Stimulated activated naive B cell treated with anti-CD40 and anti-IgM and Interleukin-4, amounts not matched to agents 10 μg/mL and 1 μg/mL and 100 μg/mL, for 72 hours (primary cell): ENCODE results near the gene ZDHHC7.
A peak's percentile ranks its signal among the peaks of the same experiment; 100 is the strongest.
"Not testable (repeated sequence)": the region's sequence is repeated elsewhere in the genome, so short reads cannot be mapped to it uniquely, and the experiment has no call there.

ENCODE experiments used
- ATAC-seq, 2 donors: fragments of 150-1000 bp; cut with Tn5 transposase; replicated peaks; 2 replicates each; pipeline ENCODE4 v1.10.0; 2021; ENCODE audit warnings: moderate library complexity in 1 of 2
- DNase-seq: peaks from one replicate; pipeline ENCODE4 v3.0.0; 2021
- H3K27ac Mint-ChIP-seq: one replicate; pipeline ENCODE4 v1.8.0; 2022; ENCODE audit warnings: mild to moderate bottlenecking, mixed read lengths
- H3K27me3 Mint-ChIP-seq, 2 donors: one replicate each; pipeline ENCODE4 v1.8.0; 2022; ENCODE audit warnings: mixed read lengths in 2 of 2
- H3K36me3 Mint-ChIP-seq, 2 donors: one replicate each; pipeline ENCODE4 v1.8.0; 2022; ENCODE audit warnings: mixed read lengths in 2 of 2, mild to moderate bottlenecking in 1 of 2
- H3K4me1 Mint-ChIP-seq, 2 donors: one replicate each; pipeline ENCODE4 v1.8.0; 2022; ENCODE audit warnings: mixed read lengths in 2 of 2, mild to moderate bottlenecking in 1 of 2
- H3K4me3 Mint-ChIP-seq, 2 donors: one replicate each; pipeline ENCODE4 v1.8.0; 2022; ENCODE audit warnings: mild to moderate bottlenecking in 2 of 2, mixed read lengths in 2 of 2, moderate library complexity in 1 of 2
- H3K9me3 Mint-ChIP-seq, 2 donors: one replicate each; pipeline ENCODE4 v1.8.0; 2022; ENCODE audit warnings: mixed read lengths in 2 of 2, mild to moderate bottlenecking in 1 of 2

Gene ZDHHC7

DNA sequence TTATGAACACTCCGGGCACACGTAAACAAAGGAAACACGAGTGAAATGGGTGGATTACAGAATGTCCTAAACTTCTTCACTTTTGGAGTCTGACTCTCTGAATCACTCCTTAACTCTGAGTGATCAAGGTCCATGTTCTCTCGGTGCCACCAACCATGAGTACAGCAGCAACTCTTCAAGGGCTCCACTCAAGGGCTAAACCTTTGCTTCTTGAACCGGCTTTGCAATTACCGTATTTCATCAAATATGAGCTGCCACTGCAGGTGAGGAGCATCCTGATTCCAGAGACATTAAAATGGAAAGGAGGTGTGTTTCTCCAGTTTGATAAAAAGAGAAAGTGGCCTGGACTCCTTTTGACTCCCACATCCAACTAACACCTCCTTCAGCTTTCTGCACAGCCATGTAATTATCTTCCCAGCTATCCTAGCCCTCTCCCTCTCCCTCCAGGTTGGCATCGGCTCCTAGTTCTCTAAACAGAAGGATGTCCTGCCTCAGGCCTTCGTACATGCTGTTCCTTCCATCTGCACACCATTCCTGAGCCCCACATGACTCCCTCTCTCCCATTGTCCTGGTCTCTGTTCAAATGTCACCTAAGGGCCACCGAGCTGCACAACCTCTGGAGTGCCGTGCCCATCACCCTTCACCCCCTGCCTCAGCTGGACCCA is 61.4 kb downstream of the ZDHHC7 start:
- ATAC-seq (no peak), DNase-seq (no peak)
- H3K9me3 Mint-ChIP-seq: no peaks in the 10 kb centered on the region
- no peak overlapping the region for H3K4me3 Mint-ChIP-seq
- no peak overlapping the region for H3K27ac Mint-ChIP-seq
- peaks cover 0 to 4% of the 10 kb centered on the region in 2 donors for H3K27me3 Mint-ChIP-seq
- no peaks in the 10 kb centered on the region for H3K36me3 Mint-ChIP-seq
- H3K4me1 Mint-ChIP-seq: peaks cover 0 to 2% of the 10 kb centered on the region in 2 donors

GRCh38 chr16:84948851-84949610 is 62.3 kb downstream of the ZDHHC7 start:
- Mint-ChIP-seq H3K9me3 (no peaks in the 10 kb centered on the region), H3K27ac (no peak overlapping the region), H3K4me3 (no peak overlapping the region), H3K27me3 (peaks cover 0 to 4% of the 10 kb centered on the region in 2 donors), H3K36me3 (no peaks in the 10 kb centered on the region), H3K4me1 (peaks cover 0 to 2% of the 10 kb centered on the region in 2 donors)
- ATAC-seq (no peak), DNase-seq (no peak)

- ATAC-seq (peak in 1 of 2 donors; percentile 42), DNase-seq (no peak)
- Mint-ChIP-seq H3K4me3 (no peak overlapping the region), H3K27ac (no peak overlapping the region), H3K27me3 (peaks cover 0 to 4% of the 10 kb centered on the region in 2 donors), H3K9me3 (no peaks in the 10 kb centered on the region), H3K4me1 (peaks cover 0 to 2% of the 10 kb centered on the region in 2 donors), H3K36me3 (no peaks in the 10 kb centered on the region)
These were observed 63.1 kb downstream of the ZDHHC7 start for GRCh38 chr16:84947996-84948850.

GRCh38 chr16:84947022-84947421 is 64.3 kb downstream of the ZDHHC7 start:
- Mint-ChIP-seq H3K36me3 (no peaks in the 10 kb centered on the region), H3K4me1 (peaks cover 0 to 2% of the 10 kb centered on the region in 2 donors), H3K4me3 (no peak overlapping the region), H3K27ac (no peak overlapping the region), H3K27me3 (peaks cover 0 to 4% of the 10 kb centered on the region in 2 donors), H3K9me3 (no peaks in the 10 kb centered on the region)
- no peak for ATAC-seq
- DNase-seq: no peak

- ATAC-seq (no peak), DNase-seq (no peak)
- H3K9me3 Mint-ChIP-seq: no peaks in the 10 kb centered on the region
- H3K27ac Mint-ChIP-seq: no peak overlapping the region
- H3K4me1 Mint-ChIP-seq: peaks cover 0 to 2% of the 10 kb centered on the region in 2 donors
- H3K27me3 Mint-ChIP-seq: peaks cover 0 to 5% of the 10 kb centered on the region in 2 donors
- no peak overlapping the region for H3K4me3 Mint-ChIP-seq
- H3K36me3 Mint-ChIP-seq: no peaks in the 10 kb centered on the region
These were observed 67.7 kb downstream of the ZDHHC7 start for GRCh38 chr16:84943620-84944019.

- peaks cover 0 to 5% of the 10 kb centered on the region in 2 donors for H3K27me3 Mint-ChIP-seq
- H3K4me3 Mint-ChIP-seq: no peak overlapping the region
- no peak overlapping the region for H3K27ac Mint-ChIP-seq
- no peaks in the 10 kb centered on the region for H3K36me3 Mint-ChIP-seq
- H3K9me3 Mint-ChIP-seq: no peaks in the 10 kb centered on the region
- H3K4me1 Mint-ChIP-seq: peaks cover 0 to 2% of the 10 kb centered on the region in 2 donors
- no peak for ATAC-seq
- no peak for DNase-seq
These were observed 68.5 kb downstream of the ZDHHC7 start for GRCh38 chr16:84942786-84943185.

- ATAC-seq (no peak), DNase-seq (no peak)
- Mint-ChIP-seq H3K4me1 (no peaks in the 10 kb centered on the region), H3K36me3 (no peaks in the 10 kb centered on the region), H3K27ac (no peak overlapping the region), H3K27me3 (peaks cover 0 to 5% of the 10 kb centered on the region in 2 donors), H3K4me3 (no peak overlapping the region), H3K9me3 (no peaks in the 10 kb centered on the region)
These were observed 69.4 kb downstream of the ZDHHC7 start for GRCh38 chr16:84941921-84942320.

- Mint-ChIP-seq H3K4me3 (no peak overlapping the region), H3K27me3 (peaks cover 0 to 5% of the 10 kb centered on the region in 2 donors), H3K4me1 (no peaks in the 10 kb centered on the region), H3K36me3 (no peaks in the 10 kb centered on the region), H3K27ac (no peak overlapping the region), H3K9me3 (no peaks in the 10 kb centered on the region)
- DNase-seq (no peak), ATAC-seq (no peak)
These were observed 70.4 kb downstream of the ZDHHC7 start for GRCh38 chr16:84940670-84941551.

GRCh38 chr16:84938616-84939015 is 72.7 kb downstream of the ZDHHC7 start:
- not testable (repeated sequence) for H3K27me3 Mint-ChIP-seq, H3K4me3 Mint-ChIP-seq, H3K9me3 Mint-ChIP-seq, H3K27ac Mint-ChIP-seq, H3K36me3 Mint-ChIP-seq, DNase-seq, H3K4me1 Mint-ChIP-seq, ATAC-seq

DNA sequence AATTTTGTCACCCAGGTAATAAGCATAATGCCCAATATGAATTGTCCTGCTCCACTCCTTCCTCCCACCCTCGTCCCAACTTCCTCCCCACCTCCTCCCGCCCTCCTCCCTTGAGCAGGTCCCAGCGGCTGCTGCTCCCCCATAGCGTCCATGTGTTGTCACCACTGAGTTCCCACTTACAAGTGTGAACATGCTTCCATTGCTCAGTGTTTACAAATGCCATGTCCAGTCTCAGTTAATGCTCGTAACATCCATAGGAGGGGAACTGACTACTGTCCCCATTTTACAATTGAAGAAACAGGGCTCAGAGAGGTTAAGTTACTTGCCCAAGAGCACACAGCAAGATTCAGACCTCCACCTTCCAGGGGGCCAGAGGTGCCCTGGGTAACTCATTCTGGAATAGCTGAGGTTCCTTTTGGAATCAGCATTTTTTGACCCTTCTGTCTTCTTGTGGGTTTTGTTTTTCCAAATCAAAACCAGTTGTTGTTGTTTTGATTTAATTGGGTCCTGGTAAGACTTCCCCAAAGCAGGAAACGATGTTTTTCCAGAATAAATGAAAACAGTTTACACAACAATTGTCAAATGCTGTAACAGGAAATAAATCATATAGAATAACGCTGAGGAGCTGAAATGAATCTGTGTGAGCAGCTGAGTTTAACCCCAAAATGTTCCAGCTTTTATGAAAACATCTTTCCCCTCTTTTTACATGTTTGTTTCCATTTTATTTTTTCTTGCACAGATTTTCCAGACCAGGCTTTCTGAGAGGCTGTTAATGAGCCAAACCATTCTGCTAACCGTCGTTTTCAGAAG is 73.9 kb downstream of the ZDHHC7 start:
- Mint-ChIP-seq H3K9me3 (no peaks in the 10 kb centered on the region), H3K4me3 (no peak overlapping the region), H3K27ac (no peak overlapping the region), H3K4me1 (no peaks in the 10 kb centered on the region), H3K27me3 (peaks cover 0 to 5% of the 10 kb centered on the region in 2 donors), H3K36me3 (no peaks in the 10 kb centered on the region)
- DNase-seq: no peak
- ATAC-seq: no peak

DNA sequence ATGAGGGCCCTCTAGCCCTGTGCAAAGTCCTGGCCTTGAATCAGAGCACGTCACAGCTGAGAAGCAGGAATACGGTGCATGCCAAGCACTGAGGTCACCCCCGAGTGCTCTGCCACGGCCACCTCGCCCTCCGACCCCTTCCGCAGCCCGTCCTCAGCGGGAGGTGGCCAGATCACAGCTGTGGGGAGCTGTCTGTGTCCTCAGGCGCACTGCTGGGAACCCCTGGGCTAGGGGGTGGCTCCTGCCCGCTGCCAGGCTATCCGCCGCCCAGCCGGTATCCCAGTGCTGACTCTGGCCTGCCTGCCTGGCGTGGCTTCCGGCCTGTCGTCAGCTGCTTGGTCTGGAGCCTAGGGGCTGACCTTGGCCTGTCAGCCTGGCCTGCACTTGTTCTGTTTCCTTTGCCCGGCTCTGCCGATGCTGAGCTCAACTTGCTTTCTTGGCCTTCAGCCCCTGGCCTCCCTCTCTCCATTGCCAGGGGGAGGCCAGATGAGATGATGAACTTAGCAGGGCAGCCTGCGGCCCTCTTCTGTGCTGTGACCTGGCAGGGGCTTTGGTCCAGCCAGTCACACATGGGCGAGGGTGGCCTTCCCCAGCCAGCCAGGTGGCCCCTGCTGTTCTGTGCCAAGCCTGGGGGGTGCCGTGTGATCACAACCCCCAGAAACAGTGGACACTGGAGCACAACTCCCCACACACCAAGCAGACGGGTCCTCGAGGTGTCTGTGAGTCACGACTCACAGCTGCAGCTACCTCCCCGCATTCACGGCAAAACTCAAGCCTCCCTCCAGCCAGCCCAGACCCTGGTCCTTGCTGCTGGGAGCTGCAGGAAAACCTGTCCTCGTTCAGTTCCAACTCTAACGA is 77.3 kb downstream of the ZDHHC7 start:
- no peak for ATAC-seq
- Mint-ChIP-seq H3K27ac (no peak overlapping the region), H3K27me3 (no peaks in the 10 kb centered on the region), H3K9me3 (peaks cover 3 to 4% of the 10 kb centered on the region in 2 donors), H3K4me1 (peaks cover 0 to 4% of the 10 kb centered on the region in 2 donors), H3K4me3 (no peak overlapping the region), H3K36me3 (peaks cover 0 to 4% of the 10 kb centered on the region in 2 donors)
- no peak for DNase-seq

GRCh38 chr16:84932681-84933080 is 78.7 kb downstream of the ZDHHC7 start:
- no peaks in the 10 kb centered on the region for H3K27me3 Mint-ChIP-seq
- ATAC-seq (no peak), DNase-seq (no peak)
- no peak overlapping the region for H3K4me3 Mint-ChIP-seq
- peaks cover 3 to 4% of the 10 kb centered on the region in 2 donors for H3K9me3 Mint-ChIP-seq
- no peak overlapping the region for H3K27ac Mint-ChIP-seq
- peaks cover 0 to 4% of the 10 kb centered on the region in 2 donors for H3K4me1 Mint-ChIP-seq
- peaks cover 0 to 4% of the 10 kb centered on the region in 2 donors for H3K36me3 Mint-ChIP-seq
